Measurements from ENCODE around the gene TAL1.

Gene TAL1

DNA sequence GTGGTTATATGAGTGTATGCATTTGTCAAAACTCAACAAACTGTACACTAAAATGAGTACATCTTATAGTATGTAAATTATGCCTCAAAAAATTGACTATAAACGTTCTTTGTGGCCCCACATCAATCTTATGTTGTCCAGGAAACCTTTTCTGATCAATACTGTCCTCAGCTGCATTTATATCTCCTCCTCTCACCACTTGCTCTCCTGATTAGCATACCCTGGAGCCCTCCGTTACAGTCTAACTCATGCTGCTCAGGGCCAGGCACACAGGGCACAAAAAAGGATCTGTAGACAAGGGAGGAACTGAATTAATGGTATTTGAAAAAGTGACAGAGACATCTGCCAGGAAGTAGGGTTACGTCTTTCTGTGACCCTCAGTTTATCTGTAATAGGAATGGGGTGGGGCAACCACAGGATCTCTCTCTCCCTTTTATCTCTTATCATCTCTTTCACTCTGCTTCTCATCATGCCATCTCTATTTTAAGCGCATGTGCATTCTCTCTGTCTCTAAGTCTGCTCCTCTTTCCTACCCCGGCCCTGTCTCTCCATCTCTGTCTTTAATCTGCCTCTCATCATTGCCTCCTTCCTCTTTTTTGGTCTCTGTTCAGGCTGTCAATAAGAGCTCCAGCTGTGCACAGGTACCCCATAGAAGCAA, 7.0 kb upstream of the TAL1 start:
- peak overlapping the region; percentile 62 for H3K4me3 Mint-ChIP-seq
- peaks cover 35% of the 10 kb centered on the region for H3K27me3 Mint-ChIP-seq (ENCODE audit: low read depth)
- H3K4me1 Mint-ChIP-seq (ENCODE audit: low read depth) = peaks cover 48% of the 10 kb centered on the region
- H3K27ac Mint-ChIP-seq = peak overlapping the region; percentile 81
- DNase-seq (ENCODE audit: low spot score) = no peak
- no peaks in the 10 kb centered on the region for H3K9me3 Mint-ChIP-seq
- H3K36me3 Mint-ChIP-seq (ENCODE audit: low read depth) = no peaks in the 10 kb centered on the region

DNA sequence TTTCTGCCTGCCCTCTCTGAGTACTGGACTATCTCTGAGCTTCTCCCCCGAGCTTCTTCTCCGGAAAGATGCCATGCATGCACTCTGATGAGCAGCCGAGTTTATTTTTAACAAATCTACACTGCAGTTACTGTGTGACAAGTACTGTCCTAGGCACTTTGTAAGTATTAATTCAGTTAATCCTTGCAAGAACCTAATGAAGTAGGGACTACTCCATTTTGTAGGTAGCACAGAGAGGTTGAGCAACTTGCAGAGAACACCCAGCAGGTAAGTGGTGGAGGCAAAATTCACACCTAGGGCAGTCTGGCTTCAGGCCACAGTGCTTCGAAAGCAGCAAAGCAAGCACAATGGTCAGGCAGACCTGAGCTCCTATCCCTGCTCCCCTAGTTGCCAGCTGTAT, 3.8 kb upstream of the TAL1 start:
- H3K4me3 Mint-ChIP-seq = no peak overlapping the region
- H3K4me1 Mint-ChIP-seq (ENCODE audit: low read depth) = peaks cover 46% of the 10 kb centered on the region
- H3K36me3 Mint-ChIP-seq (ENCODE audit: low read depth) = peaks cover 3% of the 10 kb centered on the region
- H3K9me3 Mint-ChIP-seq = no peaks in the 10 kb centered on the region
- DNase-seq (ENCODE audit: low spot score) = no peak
- H3K27ac Mint-ChIP-seq = no peak overlapping the region
- peaks cover 50% of the 10 kb centered on the region for H3K27me3 Mint-ChIP-seq (ENCODE audit: low read depth)

DNA sequence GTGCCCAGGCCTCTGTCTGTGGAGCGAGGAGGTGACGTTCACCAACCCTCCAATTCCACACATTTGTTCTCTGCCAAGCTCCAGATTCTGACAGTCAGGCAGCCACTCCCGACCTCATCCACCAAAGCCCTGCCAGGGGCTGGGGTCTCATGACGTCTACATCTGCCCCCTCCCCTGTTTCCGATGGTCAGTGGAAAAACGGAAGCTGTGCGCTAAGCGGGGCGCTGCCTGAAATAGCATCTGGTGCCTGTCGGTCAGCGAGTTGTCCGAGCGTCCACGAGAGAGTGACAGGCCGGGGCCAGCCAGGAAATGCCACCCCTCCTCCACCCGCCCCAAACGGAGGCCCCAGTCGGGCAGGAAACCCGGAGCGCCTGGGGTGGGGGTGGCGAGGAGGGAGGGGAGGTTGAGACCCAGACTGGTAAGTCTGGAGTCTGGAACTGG, 3.2 kb upstream of the TAL1 start:
- no peaks in the 10 kb centered on the region for H3K9me3 Mint-ChIP-seq

DNA sequence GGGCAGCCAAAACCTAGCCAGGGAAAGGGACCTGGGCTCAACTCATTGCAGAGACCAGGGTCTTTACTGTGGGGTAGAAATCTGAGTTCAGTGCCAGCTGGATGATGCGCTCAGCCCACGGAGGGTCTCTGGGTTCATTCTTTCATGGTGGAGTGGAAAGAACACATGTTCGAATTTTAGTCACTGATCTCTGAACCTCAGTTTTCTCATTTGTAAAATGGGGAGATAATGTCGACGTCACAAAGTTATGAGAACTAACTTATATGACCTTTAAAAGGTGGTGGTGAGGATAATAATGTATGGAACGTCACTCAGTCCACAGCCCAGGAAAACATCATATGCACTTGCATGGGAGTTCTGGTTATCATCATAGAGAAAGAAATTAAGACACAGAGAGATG, 1.2 kb upstream of the TAL1 start:
- Mint-ChIP-seq H3K9me3 (no peaks in the 10 kb centered on the region), H3K27ac (no peak overlapping the region), H3K27me3 (ENCODE audit: low read depth) (peaks cover 75% of the 10 kb centered on the region), H3K36me3 (ENCODE audit: low read depth) (peaks cover 3% of the 10 kb centered on the region), H3K4me1 (ENCODE audit: low read depth) (peaks cover 42% of the 10 kb centered on the region), H3K4me3 (no peak overlapping the region)
- DNase-seq (ENCODE audit: low spot score) = no peak

More for the DNA sequence above, 3.2 kb upstream of the TAL1 start:
- no peak overlapping the region for H3K27ac Mint-ChIP-seq
- H3K36me3 Mint-ChIP-seq (ENCODE audit: low read depth) = peaks cover 3% of the 10 kb centered on the region
- H3K4me1 Mint-ChIP-seq (ENCODE audit: low read depth) = peaks cover 47% of the 10 kb centered on the region
- peaks cover 55% of the 10 kb centered on the region for H3K27me3 Mint-ChIP-seq (ENCODE audit: low read depth)
- DNase-seq (ENCODE audit: low spot score) = no peak
- H3K4me3 Mint-ChIP-seq = no peak overlapping the region

GRCh38 chr1:47231301-47232186, 481 bp downstream of the TAL1 start:
- peak overlapping the region; percentile 14 for H3K27ac Mint-ChIP-seq

DNA sequence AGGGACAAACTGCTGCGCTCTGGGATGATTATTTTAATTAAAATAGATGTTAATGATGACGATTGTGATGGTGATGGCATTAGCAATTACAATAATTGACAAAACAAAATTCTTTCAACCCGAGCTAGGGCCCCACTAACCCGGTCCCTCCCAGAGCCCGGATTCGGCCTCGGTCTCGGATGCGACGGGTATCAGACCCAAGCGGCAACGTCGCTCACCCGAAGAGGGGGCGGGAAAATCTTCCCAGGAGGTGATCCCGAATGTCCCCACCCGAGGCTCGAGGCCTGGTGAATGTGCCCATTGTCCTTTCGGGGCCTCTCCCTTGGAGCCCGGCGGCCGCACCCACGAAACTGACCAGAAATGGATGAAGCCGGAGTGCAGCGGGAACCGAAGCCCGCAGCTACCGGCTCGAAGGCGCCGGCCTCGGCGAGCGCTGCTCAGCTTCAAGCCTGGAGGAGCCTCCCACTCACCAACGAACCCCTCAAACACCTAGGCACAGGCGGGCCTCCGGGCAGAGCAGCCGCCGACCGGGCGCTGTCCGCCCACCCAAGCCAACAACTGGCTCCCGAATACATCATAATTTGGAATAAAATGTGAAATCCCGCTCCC, 1.2 kb downstream of the TAL1 start:
- peaks cover 3% of the 10 kb centered on the region for H3K36me3 Mint-ChIP-seq (ENCODE audit: low read depth)
- no peaks in the 10 kb centered on the region for H3K9me3 Mint-ChIP-seq
- peak overlapping the region; percentile 72 for H3K4me3 Mint-ChIP-seq
- peaks cover 91% of the 10 kb centered on the region for H3K27me3 Mint-ChIP-seq (ENCODE audit: low read depth)
- no peak for DNase-seq (ENCODE audit: low spot score)
- peaks cover 29% of the 10 kb centered on the region for H3K4me1 Mint-ChIP-seq (ENCODE audit: low read depth)
- H3K27ac Mint-ChIP-seq = no peak overlapping the region

More at GRCh38 chr1:47231301-47232186, 481 bp downstream of the TAL1 start:
- H3K9me3 Mint-ChIP-seq = no peaks in the 10 kb centered on the region
- peaks cover 3% of the 10 kb centered on the region for H3K36me3 Mint-ChIP-seq (ENCODE audit: low read depth)
- peak overlapping the region; percentile 72 for H3K4me3 Mint-ChIP-seq
- H3K27me3 Mint-ChIP-seq (ENCODE audit: low read depth) = peaks cover 89% of the 10 kb centered on the region
- peaks cover 32% of the 10 kb centered on the region for H3K4me1 Mint-ChIP-seq (ENCODE audit: low read depth)
- peak; percentile 38 for DNase-seq (ENCODE audit: low spot score)

- no peaks in the 10 kb centered on the region for H3K9me3 Mint-ChIP-seq
- peak overlapping the region; percentile 37 for H3K27ac Mint-ChIP-seq
- H3K4me3 Mint-ChIP-seq = peak overlapping the region; percentile 28
- peaks cover 89% of the 10 kb centered on the region for H3K27me3 Mint-ChIP-seq (ENCODE audit: low read depth)
- DNase-seq (ENCODE audit: low spot score) = no peak
- peaks cover 3% of the 10 kb centered on the region for H3K36me3 Mint-ChIP-seq (ENCODE audit: low read depth)
- H3K4me1 Mint-ChIP-seq (ENCODE audit: low read depth) = peaks cover 24% of the 10 kb centered on the region
These were observed 1.9 kb downstream of the TAL1 start for GRCh38 chr1:47229886-47230691.

- Mint-ChIP-seq H3K27me3 (ENCODE audit: low read depth) (peaks cover 82% of the 10 kb centered on the region), H3K4me1 (ENCODE audit: low read depth) (peaks cover 23% of the 10 kb centered on the region), H3K36me3 (ENCODE audit: low read depth) (peaks cover 3% of the 10 kb centered on the region), H3K9me3 (no peaks in the 10 kb centered on the region), H3K27ac (no peak overlapping the region), H3K4me3 (no peak overlapping the region)
- no peak for DNase-seq (ENCODE audit: low spot score)
These were observed 2.8 kb downstream of the TAL1 start for GRCh38 chr1:47229031-47229885.

GRCh38 chr1:47228644-47229030, 3.4 kb downstream of the TAL1 start:
- H3K36me3 Mint-ChIP-seq (ENCODE audit: low read depth) = peaks cover 3% of the 10 kb centered on the region
- H3K4me1 Mint-ChIP-seq (ENCODE audit: low read depth) = peaks cover 23% of the 10 kb centered on the region
- no peak overlapping the region for H3K27ac Mint-ChIP-seq
- no peak for DNase-seq (ENCODE audit: low spot score)
- no peak overlapping the region for H3K4me3 Mint-ChIP-seq
- H3K9me3 Mint-ChIP-seq = no peaks in the 10 kb centered on the region
- peaks cover 76% of the 10 kb centered on the region for H3K27me3 Mint-ChIP-seq (ENCODE audit: low read depth)

- no peak for DNase-seq (ENCODE audit: low spot score)
- Mint-ChIP-seq H3K27me3 (ENCODE audit: low read depth) (peaks cover 65% of the 10 kb centered on the region), H3K27ac (no peak overlapping the region), H3K4me1 (ENCODE audit: low read depth) (peaks cover 22% of the 10 kb centered on the region), H3K36me3 (ENCODE audit: low read depth) (peaks cover 3% of the 10 kb centered on the region), H3K4me3 (no peak overlapping the region), H3K9me3 (no peaks in the 10 kb centered on the region)
These were observed 4.4 kb downstream of the TAL1 start for GRCh38 chr1:47227341-47228232.

DNA sequence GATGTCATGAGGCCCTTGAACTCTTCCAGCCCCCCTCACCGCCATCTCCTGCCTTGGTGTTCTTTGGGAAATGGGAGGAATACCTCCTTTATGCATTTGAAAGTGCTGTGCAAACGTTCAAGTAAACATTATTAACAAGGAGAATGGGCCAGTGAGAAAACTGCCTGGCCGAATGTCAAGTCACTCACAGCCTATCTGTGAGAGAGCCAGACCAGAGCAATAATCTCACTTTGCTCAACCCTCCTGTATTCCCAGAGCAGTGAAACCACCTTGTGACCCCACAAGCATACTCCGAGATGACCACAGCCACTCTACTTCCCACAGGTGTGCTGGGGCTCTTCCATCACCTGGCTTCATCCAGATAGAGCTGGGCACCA, 5.2 kb downstream of the TAL1 start:
- no peak overlapping the region for H3K27ac Mint-ChIP-seq
- H3K9me3 Mint-ChIP-seq = no peaks in the 10 kb centered on the region
- no peak for DNase-seq (ENCODE audit: low spot score)
- peaks cover 3% of the 10 kb centered on the region for H3K36me3 Mint-ChIP-seq (ENCODE audit: low read depth)
- H3K27me3 Mint-ChIP-seq (ENCODE audit: low read depth) = peaks cover 63% of the 10 kb centered on the region
- no peak overlapping the region for H3K4me3 Mint-ChIP-seq
- H3K4me1 Mint-ChIP-seq (ENCODE audit: low read depth) = peaks cover 19% of the 10 kb centered on the region

DNA sequence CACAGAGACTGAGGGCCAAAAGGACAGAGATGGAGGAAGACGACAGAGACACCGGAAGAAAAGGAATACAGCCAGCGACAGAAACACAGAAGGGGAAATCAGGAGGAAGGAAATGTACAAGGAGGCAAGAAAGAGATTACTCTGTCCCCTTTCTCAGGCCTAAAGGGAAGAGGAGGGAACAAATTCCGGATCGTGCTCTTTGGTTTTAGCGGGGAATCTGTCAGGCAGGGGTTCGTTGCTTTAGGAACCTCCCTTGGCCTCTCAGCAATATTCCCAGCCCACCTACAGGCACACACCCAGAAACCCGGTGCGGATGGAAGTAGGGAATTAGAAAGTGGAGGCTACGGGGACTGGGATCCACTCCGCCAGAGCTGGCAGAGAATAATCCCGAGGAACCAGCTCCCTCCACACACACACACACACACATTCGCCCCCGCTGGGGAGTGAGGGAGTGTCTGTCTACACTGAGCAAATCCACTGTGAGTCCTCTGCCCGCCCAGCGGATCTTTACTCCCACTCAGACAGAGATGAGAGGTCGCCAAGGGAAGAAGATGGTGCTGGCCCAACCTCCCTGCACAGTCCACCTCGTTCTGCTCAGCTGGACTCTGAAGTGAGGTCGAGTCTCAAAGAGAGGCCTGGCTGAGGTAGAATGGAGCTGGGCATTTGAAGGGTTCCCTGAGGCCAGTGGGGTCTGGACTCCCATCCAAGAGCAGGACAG, 5.7 kb downstream of the TAL1 start:
- peaks cover 62% of the 10 kb centered on the region for H3K27me3 Mint-ChIP-seq (ENCODE audit: low read depth)
- no peak for DNase-seq (ENCODE audit: low spot score)
- no peaks in the 10 kb centered on the region for H3K9me3 Mint-ChIP-seq
- peaks cover 15% of the 10 kb centered on the region for H3K4me1 Mint-ChIP-seq (ENCODE audit: low read depth)
- H3K4me3 Mint-ChIP-seq = peak overlapping the region; percentile 56
- H3K27ac Mint-ChIP-seq = no peak overlapping the region
- H3K36me3 Mint-ChIP-seq (ENCODE audit: low read depth) = peaks cover under 1% of the 10 kb centered on the region
